ENCODE data around the gene NOTCH2NLA.
"Not testable (repeated sequence)": the region's sequence is repeated elsewhere in the genome, so short reads cannot be mapped to it uniquely, and the experiment has no call there.

The NOTCH2NLA gene

GRCh38 chr1:146167273-146167672 lies 61.5 kb downstream of the NOTCH2NLA start:
- not testable (repeated sequence) for DNase-seq (ENCODE audit: low spot score)

- DNase-seq (ENCODE audit: low spot score) = not testable (repeated sequence)
Measured at GRCh38 chr1:146144465-146144864, 84.4 kb downstream of the NOTCH2NLA start, which contains the start of gene NBPF10. NBPF10 (minus strand) TSS chr1:146144804; CDS start chr1:146144769, 35 bp downstream.

Data from hematopoietic multipotent progenitor cell treated with erythropoietin and hydrocortisone succinate and interleukin-3 and kit ligand, for 17 days (in vitro differentiated cells).